Activated effector memory CD4-positive, alpha-beta T cell treated with Interleukin-2 at 50 U/mL for 16 hours (primary cell): ENCODE results near the gene IGDCC3.

Experiments used
- DNase-seq: peaks from one replicate; pipeline ENCODE4 v3.0.0-alpha.2; 2020

The IGDCC3 gene

GRCh38 chr15:65285291-65286068, 92.3 kb downstream of the IGDCC3 start:
- no peak for DNase-seq

- DNase-seq = no peak
Measured at GRCh38 chr15:65278480-65278879, 99.3 kb downstream of the IGDCC3 start.
